Ammon's horn (tissue), 1 donor: Measurements from ENCODE around the gene SRF.
"Not testable (repeated sequence)": the region's sequence is repeated elsewhere in the genome, so short reads cannot be mapped to it uniquely, and the experiment has no call there.

Experiments
- DNase-seq: peaks from one replicate; pipeline ENCODE4 v3.0.0-alpha.2; 2016; ENCODE audit warnings: low spot score

Gene SRF

GRCh38 chr6:43170931-43171706 lies at the start of gene SRF:
SRF (plus strand) TSS chr6:43171269; CDS start chr6:43171657, 388 bp downstream.
- peak; percentile 100 for DNase-seq

- DNase-seq = no peak
These were observed 48.9 kb upstream of the SRF start for GRCh38 chr6:43122146-43122545.

- no peak for DNase-seq
These were observed 47.4 kb upstream of the SRF start for GRCh38 chr6:43123461-43124314.

- DNase-seq = no peak
These were observed 46.6 kb upstream of the SRF start for GRCh38 chr6:43124481-43124880.

- no peak for DNase-seq
These were observed 46.0 kb upstream of the SRF start for GRCh38 chr6:43125119-43125518.

- no peak for DNase-seq
These were observed 45.5 kb upstream of the SRF start for GRCh38 chr6:43125555-43125954.

- no peak for DNase-seq
These were observed 43.9 kb upstream of the SRF start for GRCh38 chr6:43127180-43127579.

GRCh38 chr6:43127877-43128276 lies 43.2 kb upstream of the SRF start:
- no peak for DNase-seq

- DNase-seq = no peak
These were observed 42.1 kb upstream of the SRF start for GRCh38 chr6:43128926-43129325.

- no peak for DNase-seq
These were observed 41.5 kb upstream of the SRF start for GRCh38 chr6:43129434-43130194.

- DNase-seq = no peak
These were observed 40.6 kb upstream of the SRF start for GRCh38 chr6:43130429-43130828.

- not testable (repeated sequence) for DNase-seq
These were observed 39.7 kb upstream of the SRF start for GRCh38 chr6:43131379-43131778.

GRCh38 chr6:43138267-43138666 lies 32.8 kb upstream of the SRF start:
- no peak for DNase-seq

GRCh38 chr6:43139973-43140372 lies 31.1 kb upstream of the SRF start:
- not testable (repeated sequence) for DNase-seq

- DNase-seq = no peak
These were observed 29.4 kb upstream of the SRF start for GRCh38 chr6:43141644-43142043.

- no peak for DNase-seq
These were observed 29.0 kb upstream of the SRF start for GRCh38 chr6:43142101-43142500.

GRCh38 chr6:43143235-43144128 lies 27.6 kb upstream of the SRF start:
- DNase-seq = peak; percentile 89

GRCh38 chr6:43144879-43145278 lies 26.2 kb upstream of the SRF start:
- DNase-seq = no peak

- DNase-seq = no peak
These were observed 24.8 kb upstream of the SRF start for GRCh38 chr6:43146261-43146660.

GRCh38 chr6:43146709-43147688 lies 24.1 kb upstream of the SRF start:
- no peak for DNase-seq
